ENCODE measurements around the gene NOL8.

The NOL8 gene

DNA sequence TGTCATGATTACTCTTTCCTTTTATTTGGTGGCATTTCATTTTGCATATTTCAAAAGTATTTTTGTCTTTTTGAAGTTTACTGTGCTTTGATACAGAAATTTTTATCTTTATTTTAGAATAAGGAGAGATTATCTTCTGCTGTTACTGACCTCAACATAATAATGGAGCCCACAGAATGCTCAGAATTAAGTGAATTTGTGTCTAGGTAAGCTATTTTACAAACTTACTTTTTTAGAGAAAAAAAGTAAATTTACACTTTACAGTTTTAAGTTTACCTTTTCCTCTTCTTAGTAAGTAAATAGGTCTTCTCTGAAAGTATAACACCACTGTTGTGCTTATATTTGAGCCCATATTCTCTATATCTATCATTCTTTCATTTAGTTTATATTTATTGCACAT, 20.4 kb upstream of the NOL8 start:
- no peaks in the 10 kb centered on the region for H3K9me3 ChIP-seq (ENCODE audit: control insufficient read depth, low read length)
- no peak overlapping the region for H2AK5ac ChIP-seq (ENCODE audit: low read length, severe bottlenecking)
- H3K9ac ChIP-seq (ENCODE audit: low read length): no peak overlapping the region
- H3K4me2 ChIP-seq (ENCODE audit: low read length, poor library complexity, severe bottlenecking): no peak overlapping the region
- DNase-seq: no peak
- H3K27me3 ChIP-seq (ENCODE audit: control insufficient read depth in 1 of 2, insufficient read depth in 1 of 2, low read length in 2 of 2): no peaks in the 10 kb centered on the region
- no peak overlapping the region for H3K14ac ChIP-seq (ENCODE audit: low read length in 2 of 2)
- no peak overlapping the region for H3K4ac ChIP-seq (ENCODE audit: low read depth in 1 of 2, low read length in 2 of 2)
- H2BK5ac ChIP-seq (ENCODE audit: low read depth, low read length, poor library complexity, severe bottlenecking): no peak overlapping the region
- H3K79me1 ChIP-seq (replicated peaks; ENCODE audit: low read length, poor library complexity, severe bottlenecking): no peaks in the 10 kb centered on the region
- H3K4me1 ChIP-seq (ENCODE audit: control insufficient read depth, insufficient read depth, low read depth, low read length): no peaks in the 10 kb centered on the region
- H2BK15ac ChIP-seq (ENCODE audit: low read depth, poor library complexity, severe bottlenecking): no peak overlapping the region
- H4K8ac ChIP-seq (ENCODE audit: low read length): no peak overlapping the region
- no peak overlapping the region for H3K18ac ChIP-seq (ENCODE audit: low read depth in 1 of 2, low read length in 2 of 2)
- H2BK12ac ChIP-seq (ENCODE audit: low read length in 2 of 2): no peak overlapping the region
- no peaks in the 10 kb centered on the region for H3K36me3 ChIP-seq (ENCODE audit: control insufficient read depth in 1 of 2, insufficient read depth in 2 of 2, low read depth in 1 of 2, low read length in 2 of 2)
- H3K4me3 ChIP-seq (ENCODE audit: insufficient read depth in 1 of 2, low read depth in 1 of 2, low read length in 2 of 2): no peak overlapping the region
- no peak overlapping the region for H4K91ac ChIP-seq (ENCODE audit: low read length)
- H2BK120ac ChIP-seq (ENCODE audit: low read depth, low read length): no peak overlapping the region
- no peak overlapping the region for H2AFZ ChIP-seq (ENCODE audit: low read depth, low read length)
- H3K23ac ChIP-seq (ENCODE audit: low read length in 2 of 2): no peak overlapping the region
- no peak overlapping the region for H3K27ac ChIP-seq (ENCODE audit: low read length, poor library complexity, severe bottlenecking)

DNA sequence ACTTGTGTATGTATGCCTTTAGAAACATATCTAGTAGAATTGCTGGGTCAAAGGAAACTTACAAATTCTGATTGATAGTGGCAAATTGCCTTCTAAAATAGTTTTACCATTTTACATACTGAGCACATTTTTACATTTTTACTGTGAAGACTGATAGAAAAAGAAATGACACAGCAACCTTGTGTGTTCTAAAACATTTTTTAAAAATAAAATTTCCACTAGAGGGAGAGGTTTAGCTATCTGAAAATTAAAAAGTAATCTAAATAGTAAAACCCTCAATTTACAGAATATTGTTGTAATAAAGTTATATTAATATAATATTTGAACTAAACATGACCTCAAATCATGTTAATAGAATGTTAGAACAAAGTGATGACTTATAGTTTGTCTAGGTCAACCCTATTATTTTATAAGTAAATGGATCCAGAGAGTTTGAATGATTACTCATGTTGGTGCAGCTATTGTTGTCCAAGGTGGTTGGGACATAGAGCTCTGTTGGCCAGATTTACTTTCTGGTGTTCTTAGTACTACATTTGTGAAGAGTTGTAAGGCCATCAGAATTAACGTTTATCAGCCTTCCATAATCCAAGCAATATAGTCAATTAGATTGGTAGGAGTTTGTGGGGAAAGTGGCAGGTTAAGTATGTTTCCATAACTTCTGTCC, 17.8 kb upstream of the NOL8 start:
- H3K4ac ChIP-seq (ENCODE audit: low read depth in 1 of 2, low read length in 2 of 2): no peak overlapping the region
- H4K8ac ChIP-seq (ENCODE audit: low read length): no peak overlapping the region
- no peak overlapping the region for H3K23ac ChIP-seq (ENCODE audit: low read length in 2 of 2)
- no peak overlapping the region for H2BK120ac ChIP-seq (ENCODE audit: low read depth, low read length)
- no peaks in the 10 kb centered on the region for H3K4me1 ChIP-seq (ENCODE audit: control insufficient read depth, insufficient read depth, low read depth, low read length)
- no peak overlapping the region for H2BK15ac ChIP-seq (ENCODE audit: low read depth, poor library complexity, severe bottlenecking)
- no peak overlapping the region for H4K91ac ChIP-seq (ENCODE audit: low read length)
- peaks cover 0 to 12% of the 10 kb centered on the region in 2 experiments for H3K36me3 ChIP-seq (ENCODE audit: control insufficient read depth in 1 of 2, insufficient read depth in 2 of 2, low read depth in 1 of 2, low read length in 2 of 2)
- no peak overlapping the region for H2AK5ac ChIP-seq (ENCODE audit: low read length, severe bottlenecking)
- no peaks in the 10 kb centered on the region for H3K79me1 ChIP-seq (replicated peaks; ENCODE audit: low read length, poor library complexity, severe bottlenecking)
- no peaks in the 10 kb centered on the region for H3K9me3 ChIP-seq (ENCODE audit: control insufficient read depth, low read length)
- no peak overlapping the region for H2BK12ac ChIP-seq (ENCODE audit: low read length in 2 of 2)
- no peak for DNase-seq
- peak overlapping the region; percentile 44 for H3K9ac ChIP-seq (ENCODE audit: low read length)
- H3K14ac ChIP-seq (ENCODE audit: low read length in 2 of 2): no peak overlapping the region
- H2AFZ ChIP-seq (ENCODE audit: low read depth, low read length): no peak overlapping the region
- WGBS: no CpG with 5 or more reads among the region's 1 CpG
- no peak overlapping the region for H3K4me3 ChIP-seq (ENCODE audit: insufficient read depth in 1 of 2, low read depth in 1 of 2, low read length in 2 of 2)
- no peak overlapping the region for H3K27ac ChIP-seq (ENCODE audit: low read length, poor library complexity, severe bottlenecking)
- H2BK5ac ChIP-seq (ENCODE audit: low read depth, low read length, poor library complexity, severe bottlenecking): no peak overlapping the region
- no peak overlapping the region for H3K4me2 ChIP-seq (ENCODE audit: low read length, poor library complexity, severe bottlenecking)
- H3K27me3 ChIP-seq (ENCODE audit: control insufficient read depth in 1 of 2, insufficient read depth in 1 of 2, low read length in 2 of 2): no peaks in the 10 kb centered on the region
- no peak overlapping the region for H3K18ac ChIP-seq (ENCODE audit: low read depth in 1 of 2, low read length in 2 of 2)

DNA sequence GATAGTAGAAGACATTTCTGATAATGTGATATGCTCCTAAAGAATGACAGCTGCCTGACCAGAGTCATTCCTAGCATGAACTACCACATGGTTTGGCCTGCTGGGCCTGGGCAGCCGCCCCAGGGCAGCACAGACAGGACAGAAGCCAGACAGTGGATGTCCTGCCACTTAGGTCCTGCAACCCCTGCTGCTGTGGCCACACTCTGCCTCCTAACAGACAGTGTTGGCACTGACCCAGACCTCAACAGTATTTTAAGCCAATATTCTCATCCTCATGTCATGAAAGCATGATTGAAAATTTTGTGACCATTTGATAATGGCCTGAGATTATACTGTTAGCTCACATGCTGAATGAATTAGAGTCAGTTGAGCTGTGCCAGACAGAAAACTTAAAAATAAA, 16.4 kb upstream of the NOL8 start:
- Histone ChIP-seq H3K4me1 (ENCODE audit: control insufficient read depth, insufficient read depth, low read depth, low read length) (no peaks in the 10 kb centered on the region), H3K23ac (ENCODE audit: low read length in 2 of 2) (no peak overlapping the region), H3K9ac (ENCODE audit: low read length) (no peak overlapping the region), H4K8ac (ENCODE audit: low read length) (no peak overlapping the region), H2BK5ac (ENCODE audit: low read depth, low read length, poor library complexity, severe bottlenecking) (no peak overlapping the region), H3K27me3 (ENCODE audit: control insufficient read depth in 1 of 2, insufficient read depth in 1 of 2, low read length in 2 of 2) (no peaks in the 10 kb centered on the region), H3K18ac (ENCODE audit: low read depth in 1 of 2, low read length in 2 of 2) (no peak overlapping the region), H3K79me1 (replicated peaks; ENCODE audit: low read length, poor library complexity, severe bottlenecking) (no peaks in the 10 kb centered on the region), H3K4me2 (ENCODE audit: low read length, poor library complexity, severe bottlenecking) (no peak overlapping the region), H3K36me3 (ENCODE audit: control insufficient read depth in 1 of 2, insufficient read depth in 2 of 2, low read depth in 1 of 2, low read length in 2 of 2) (peaks cover 0 to 18% of the 10 kb centered on the region in 2 experiments), H3K4ac (ENCODE audit: low read depth in 1 of 2, low read length in 2 of 2) (no peak overlapping the region), H2BK15ac (ENCODE audit: low read depth, poor library complexity, severe bottlenecking) (no peak overlapping the region), H3K4me3 (ENCODE audit: insufficient read depth in 1 of 2, low read depth in 1 of 2, low read length in 2 of 2) (no peak overlapping the region), H2AK5ac (ENCODE audit: low read length, severe bottlenecking) (no peak overlapping the region), H2BK120ac (ENCODE audit: low read depth, low read length) (no peak overlapping the region), H3K14ac (ENCODE audit: low read length in 2 of 2) (no peak overlapping the region), H3K27ac (ENCODE audit: low read length, poor library complexity, severe bottlenecking) (no peak overlapping the region), H2AFZ (ENCODE audit: low read depth, low read length) (no peak overlapping the region), H3K9me3 (ENCODE audit: control insufficient read depth, low read length) (no peaks in the 10 kb centered on the region), H2BK12ac (ENCODE audit: low read length in 2 of 2) (no peak overlapping the region), H4K91ac (ENCODE audit: low read length) (no peak overlapping the region)
- 100% methylated on average over 1 of the region's 1 CpG for WGBS
- no peak for DNase-seq

DNA sequence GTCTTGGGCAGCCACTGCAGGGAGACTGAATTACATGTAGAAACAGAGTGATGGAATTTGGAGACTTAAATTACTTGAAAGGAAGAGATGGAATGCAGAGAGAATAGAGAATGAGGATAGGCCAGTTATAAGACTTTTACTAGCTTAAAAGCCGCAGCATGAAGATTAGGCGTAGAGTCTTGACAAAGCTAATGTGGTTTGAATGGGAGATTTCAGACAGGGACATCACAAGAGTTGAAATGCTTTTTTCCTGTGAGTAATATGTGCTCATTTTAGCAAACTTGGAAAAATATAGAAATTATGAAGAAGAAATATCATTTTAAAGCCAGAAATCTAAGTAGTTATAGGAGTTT, 8.1 kb upstream of the NOL8 start:
- 94% methylated on average over 2 of the region's 2 CpGs for WGBS
- Histone ChIP-seq H3K4me2 (ENCODE audit: low read length, poor library complexity, severe bottlenecking) (no peak overlapping the region), H2BK12ac (ENCODE audit: low read length in 2 of 2) (no peak overlapping the region), H3K18ac (ENCODE audit: low read depth in 1 of 2, low read length in 2 of 2) (no peak overlapping the region), H2AFZ (ENCODE audit: low read depth, low read length) (no peak overlapping the region), H3K14ac (ENCODE audit: low read length in 2 of 2) (no peak overlapping the region), H2AK5ac (ENCODE audit: low read length, severe bottlenecking) (no peak overlapping the region), H3K9ac (ENCODE audit: low read length) (no peak overlapping the region), H4K91ac (ENCODE audit: low read length) (no peak overlapping the region), H3K4ac (ENCODE audit: low read depth in 1 of 2, low read length in 2 of 2) (no peak overlapping the region), H3K27ac (ENCODE audit: low read length, poor library complexity, severe bottlenecking) (no peak overlapping the region), H4K8ac (ENCODE audit: low read length) (no peak overlapping the region), H3K23ac (ENCODE audit: low read length in 2 of 2) (no peak overlapping the region), H3K27me3 (ENCODE audit: control insufficient read depth in 1 of 2, insufficient read depth in 1 of 2, low read length in 2 of 2) (no peaks in the 10 kb centered on the region), H2BK120ac (ENCODE audit: low read depth, low read length) (no peak overlapping the region), H3K36me3 (ENCODE audit: control insufficient read depth in 1 of 2, insufficient read depth in 2 of 2, low read depth in 1 of 2, low read length in 2 of 2) (peaks cover 0 to 6% of the 10 kb centered on the region in 2 experiments), H3K79me1 (replicated peaks; ENCODE audit: low read length, poor library complexity, severe bottlenecking) (peaks cover 1% of the 10 kb centered on the region), H3K9me3 (ENCODE audit: control insufficient read depth, low read length) (no peaks in the 10 kb centered on the region), H2BK5ac (ENCODE audit: low read depth, low read length, poor library complexity, severe bottlenecking) (no peak overlapping the region), H3K4me3 (ENCODE audit: insufficient read depth in 1 of 2, low read depth in 1 of 2, low read length in 2 of 2) (no peak overlapping the region), H2BK15ac (ENCODE audit: low read depth, poor library complexity, severe bottlenecking) (no peak overlapping the region), H3K4me1 (ENCODE audit: control insufficient read depth, insufficient read depth, low read depth, low read length) (no peaks in the 10 kb centered on the region)
- DNase-seq: no peak
